ENCODE results near the gene SETSIP.
"Not testable (repeated sequence)": the region's sequence is repeated elsewhere in the genome, so short reads cannot be mapped to it uniquely, and the experiment has no call there.

SETSIP gene

GRCh38 chr1:92045766-92046495, 29.3 kb downstream of the SETSIP start:
- no peak for DNase-seq

GRCh38 chr1:92043621-92044020, 31.6 kb downstream of the SETSIP start:
- DNase-seq: peak; percentile 7 to 60

GRCh38 chr1:92040971-92041370, 34.2 kb downstream of the SETSIP start:
- no peak for DNase-seq

- no peak for DNase-seq
Observed at GRCh38 chr1:92038695-92039346, 36.4 kb downstream of the SETSIP start.

- no peak for DNase-seq
Observed at GRCh38 chr1:92037400-92037799, 37.8 kb downstream of the SETSIP start.

- no peak for DNase-seq
Observed at GRCh38 chr1:92031281-92032110, 43.7 kb downstream of the SETSIP start.

- DNase-seq: peak; percentile 20 to 48
Observed at GRCh38 chr1:92030656-92031107, 44.5 kb downstream of the SETSIP start.

GRCh38 chr1:92029241-92029922, 45.8 kb downstream of the SETSIP start:
- DNase-seq: peak; percentile 12 to 36

- DNase-seq: no peak
Observed at GRCh38 chr1:92026806-92027205, 48.4 kb downstream of the SETSIP start.

- DNase-seq: not testable (repeated sequence)
Observed at GRCh38 chr1:92026042-92026441, 49.2 kb downstream of the SETSIP start.

Data from NCI-H526 (cell line).